ENCODE data around the gene IMPA2.

GRCh38 chr18:12014086-12014485 is 32.8 kb downstream of the IMPA2 start:
- TF ChIP-seq CTCF (IDR thresholded peaks at IDR 0.05) (no peak), POLR2A (IDR thresholded peaks at IDR 0.05) (no peak), EP300 (IDR thresholded peaks at IDR 0.05; ENCODE audit: low read depth) (no peak), POLR2AphosphoS5 (IDR thresholded peaks at IDR 0.05) (no peak)
